ENCODE data around the gene TCP1. TPM values are rescaled to one million over a fixed set of nuclear protein-coding genes. Genes with fewer than 3 reads are reported as not detected.

TCP1 gene
- total and polyA plus RNA-seq, 2 experiments from 2014 or later: 222 to 346 TPM

GRCh38 chr6:159742165-159742564, 47.2 kb downstream of the TCP1 start (continued):
- no peak for TF ChIP-seq CTCF (conservative IDR thresholded peaks at IDR 0.05; ENCODE audit: low read depth in 2 of 2)
- no peak for TF ChIP-seq STAT1 (IDR thresholded peaks at IDR 0.05; ENCODE audit: unreplicated experiment)
- no peak for TF ChIP-seq NANOG (IDR thresholded peaks at IDR 0.05; ENCODE audit: borderline replicate concordance)
- TF ChIP-seq ETS1 (IDR thresholded peaks at IDR 0.05): no peak
- no peak for TF ChIP-seq POLR2AphosphoS5 (IDR thresholded peaks at IDR 0.05; ENCODE audit: low read depth)
- no peak for TF ChIP-seq EZH2phosphoT487 (IDR thresholded peaks at IDR 0.05; ENCODE audit: unreplicated experiment)

GRCh38 chr6:159739341-159739740, 50.1 kb downstream of the TCP1 start:
- no peak overlapping the region for H3K4me3 ChIP-seq
- peaks cover 100% of the 10 kb centered on the region for H3K79me2 ChIP-seq (replicated peaks; ENCODE audit: insufficient read depth)
- no peaks in the 10 kb centered on the region for H3K4me1 ChIP-seq (ENCODE audit: insufficient read depth)
- H3F3A ChIP-seq (replicated peaks; ENCODE audit: low read depth): no peaks in the 10 kb centered on the region
- no peak overlapping the region for H3K27ac Mint-ChIP-seq
- no peak for ATAC-seq
- H4K20me1 ChIP-seq (replicated peaks; ENCODE audit: insufficient read depth): peaks cover 49% of the 10 kb centered on the region
- no peak overlapping the region for H2AFZ ChIP-seq
- H3K9me2 ChIP-seq (ENCODE audit: insufficient read depth): no peaks in the 10 kb centered on the region
- no peak for DNase-seq (ENCODE audit: low spot score)
- peaks cover 62% of the 10 kb centered on the region for H3K36me3 ChIP-seq (ENCODE audit: insufficient read depth)
- no peaks in the 10 kb centered on the region for H3K9me3 Mint-ChIP-seq
- H3K4me3 Mint-ChIP-seq: no peak overlapping the region
- H3K27ac ChIP-seq (ENCODE audit: low read depth): no peak overlapping the region
- no peaks in the 10 kb centered on the region for H3K27me3 Mint-ChIP-seq (ENCODE audit: insufficient read depth, low read depth, poor library complexity)
- no peaks in the 10 kb centered on the region for H3K4me1 Mint-ChIP-seq
- peaks cover 58% of the 10 kb centered on the region for H3K36me3 Mint-ChIP-seq (ENCODE audit: low read depth)
- H3K27me3 ChIP-seq (ENCODE audit: insufficient read depth): no peaks in the 10 kb centered on the region
- no peak overlapping the region for H3K4me2 ChIP-seq
- TF ChIP-seq ZNF331 (CRISPR knock-in tag; IDR thresholded peaks at IDR 0.05; ENCODE audit: low read depth) (no peak), ETS1 (IDR thresholded peaks at IDR 0.05) (no peak), NANOG (IDR thresholded peaks at IDR 0.05; ENCODE audit: borderline replicate concordance) (no peak), STAT1 (IDR thresholded peaks at IDR 0.05; ENCODE audit: unreplicated experiment) (no peak), CTCF (conservative IDR thresholded peaks at IDR 0.05; ENCODE audit: low read depth in 2 of 2) (no peak), ZNF462 (CRISPR knock-in tag; IDR thresholded peaks at IDR 0.05) (no peak), EZH2phosphoT487 (IDR thresholded peaks at IDR 0.05; ENCODE audit: unreplicated experiment) (no peak), EZH2 (IDR thresholded peaks at IDR 0.05; ENCODE audit: low read depth, unreplicated experiment) (no peak), POLR2AphosphoS5 (IDR thresholded peaks at IDR 0.05; ENCODE audit: low read depth) (no peak), CREB1 (CRISPR knock-in tag; IDR thresholded peaks at IDR 0.05; ENCODE audit: low read depth) (no peak), ZNF114 (CRISPR knock-in tag; IDR thresholded peaks at IDR 0.05) (no peak)

All from GM23338 (cell line).